Muscle of leg (tissue), 11 donors: Measurements from ENCODE around the gene RAI1. TPM values are rescaled to one million over a fixed set of nuclear protein-coding genes. Genes with fewer than 3 reads are reported as not detected.

Experiments used
- DNase-seq: peaks from one replicate; pipeline ENCODE4 v3.0.0; 2013
- H3K27ac ChIP-seq: one replicate; pipeline ENCODE4 v1.5.1; 2013; ENCODE audit warnings: mild to moderate bottlenecking, low read length, control low read depth
- H3K27me3 ChIP-seq: one replicate; pipeline ENCODE4 v1.6.1; 2013; ENCODE audit warnings: low read length; ENCODE audit not compliant: control insufficient read depth, insufficient read depth
- H3K36me3 ChIP-seq: one replicate; pipeline ENCODE4 v1.6.1; 2013; ENCODE audit warnings: low read length; ENCODE audit not compliant: control insufficient read depth, insufficient read depth
- H3K4me1 ChIP-seq: one replicate; pipeline ENCODE4 v1.6.1; 2013; ENCODE audit warnings: low read length; ENCODE audit not compliant: control insufficient read depth, insufficient read depth
- H3K4me3 ChIP-seq: one replicate; pipeline ENCODE4 v1.5.1; 2013; ENCODE audit warnings: low read length, control low read depth
- H3K9me3 ChIP-seq: replicated peaks from 2 replicates; pipeline ENCODE4 v1.6.1; 2013; ENCODE audit warnings: low read depth, low read length; ENCODE audit not compliant: control insufficient read depth
- WGBS: methylation state at CpG from one replicate; pipeline ENCODE4 v1.1.5; 2013; ENCODE audit warnings: missing lambda C conversion rate; ENCODE audit not compliant: insufficient coverage; 5-methylcytosine and 5-hydroxymethylcytosine counted together
- polyA plus RNA-seq, 8 donors: library from polyadenylated mRNA; unstranded; fragments of 120-200 nt; gene quantifications; one replicate each; pipeline versions ENCODE4 v1.2.1 to v1.2.3, GENCODE V29; 2013; ENCODE audit warnings: inconsistent platforms in 1 of 8, low replicate concordance in 1 of 8; ENCODE audit not compliant: insufficient read length in 8 of 8, insufficient read depth in 1 of 8
- total RNA-seq: library from RNA; stranded (reverse); fragments of 120-200 nt; gene quantifications from one replicate; pipeline ENCODE4 v1.2.4, GENCODE V29; 2013

RAI1 gene
- total and polyA plus RNA-seq, 9 donors, result 7.4 to 25.5 (median 20.7) TPM

- Histone ChIP-seq H3K4me3 (no peak overlapping the region), H3K27ac (peak overlapping the region; percentile 79), H3K4me1 (peaks cover 77% of the 10 kb centered on the region), H3K9me3 (no peaks in the 10 kb centered on the region), H3K36me3 (no peaks in the 10 kb centered on the region), H3K27me3 (no peaks in the 10 kb centered on the region)
- 52% methylated on average over 5 of the region's 7 CpGs for WGBS
- no peak for DNase-seq
Observed at GRCh38 chr17:17784657-17785267, 103.5 kb downstream of the RAI1 start.

GRCh38 chr17:17785407-17785806 is 104.1 kb downstream of the RAI1 start:
- Histone ChIP-seq H3K27ac (no peak overlapping the region), H3K4me3 (no peak overlapping the region), H3K36me3 (no peaks in the 10 kb centered on the region), H3K9me3 (no peaks in the 10 kb centered on the region), H3K4me1 (peaks cover 77% of the 10 kb centered on the region), H3K27me3 (no peaks in the 10 kb centered on the region)
- DNase-seq, result no peak
- 53% methylated on average over 5 of the region's 11 CpGs for WGBS

DNA sequence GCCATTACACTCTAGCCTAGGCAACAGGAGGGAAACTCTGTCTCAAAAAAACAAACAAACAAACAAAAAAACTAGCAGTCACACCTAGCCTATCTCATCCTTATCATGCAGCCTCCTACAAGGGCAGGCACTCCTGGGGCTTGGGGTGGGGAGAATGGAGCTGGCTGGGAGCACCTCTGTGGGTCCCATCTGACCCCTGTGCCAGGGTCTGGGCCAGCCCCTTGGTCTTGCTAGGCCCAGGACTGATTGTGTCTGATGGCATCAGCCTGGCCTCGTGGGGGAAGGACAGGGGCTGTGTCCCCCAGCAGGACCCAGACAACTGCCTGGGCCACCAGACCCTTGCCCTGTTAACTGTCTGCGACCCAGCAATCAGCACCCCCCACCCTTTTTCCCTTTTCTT is 105.7 kb downstream of the RAI1 start:
- Histone ChIP-seq H3K36me3 (no peaks in the 10 kb centered on the region), H3K4me3 (no peak overlapping the region), H3K27me3 (no peaks in the 10 kb centered on the region), H3K4me1 (peaks cover 77% of the 10 kb centered on the region), H3K9me3 (no peaks in the 10 kb centered on the region), H3K27ac (no peak overlapping the region)
- DNase-seq, result no peak
- WGBS, result 83% methylated on average over 1 of the region's 2 CpGs

- Histone ChIP-seq H3K27me3 (no peaks in the 10 kb centered on the region), H3K4me1 (peaks cover 83% of the 10 kb centered on the region), H3K27ac (no peak overlapping the region), H3K9me3 (no peaks in the 10 kb centered on the region), H3K4me3 (no peak overlapping the region), H3K36me3 (no peaks in the 10 kb centered on the region)
- WGBS, result 84% methylated on average over 4 of the region's 7 CpGs
- DNase-seq, result no peak
Observed at GRCh38 chr17:17787568-17787967, 106.3 kb downstream of the RAI1 start.

GRCh38 chr17:17788967-17789366 is 107.7 kb downstream of the RAI1 start:
- 70% methylated on average over 7 of the region's 8 CpGs for WGBS
- H3K36me3 ChIP-seq, result peaks cover 9% of the 10 kb centered on the region
- H3K27me3 ChIP-seq, result no peaks in the 10 kb centered on the region
- H3K9me3 ChIP-seq, result no peaks in the 10 kb centered on the region
- H3K27ac ChIP-seq, result no peak overlapping the region
- H3K4me1 ChIP-seq, result peaks cover 86% of the 10 kb centered on the region
- no peak for DNase-seq
- H3K4me3 ChIP-seq, result no peak overlapping the region

- peaks cover 13% of the 10 kb centered on the region for H3K36me3 ChIP-seq
- 83% methylated on average over 6 of the region's 6 CpGs for WGBS
- no peaks in the 10 kb centered on the region for H3K9me3 ChIP-seq
- H3K4me1 ChIP-seq, result peaks cover 81% of the 10 kb centered on the region
- no peaks in the 10 kb centered on the region for H3K27me3 ChIP-seq
- no peak overlapping the region for H3K4me3 ChIP-seq
- H3K27ac ChIP-seq, result peak overlapping the region; percentile 70
- DNase-seq, result no peak
Observed at GRCh38 chr17:17789410-17789809, 108.2 kb downstream of the RAI1 start.

DNA sequence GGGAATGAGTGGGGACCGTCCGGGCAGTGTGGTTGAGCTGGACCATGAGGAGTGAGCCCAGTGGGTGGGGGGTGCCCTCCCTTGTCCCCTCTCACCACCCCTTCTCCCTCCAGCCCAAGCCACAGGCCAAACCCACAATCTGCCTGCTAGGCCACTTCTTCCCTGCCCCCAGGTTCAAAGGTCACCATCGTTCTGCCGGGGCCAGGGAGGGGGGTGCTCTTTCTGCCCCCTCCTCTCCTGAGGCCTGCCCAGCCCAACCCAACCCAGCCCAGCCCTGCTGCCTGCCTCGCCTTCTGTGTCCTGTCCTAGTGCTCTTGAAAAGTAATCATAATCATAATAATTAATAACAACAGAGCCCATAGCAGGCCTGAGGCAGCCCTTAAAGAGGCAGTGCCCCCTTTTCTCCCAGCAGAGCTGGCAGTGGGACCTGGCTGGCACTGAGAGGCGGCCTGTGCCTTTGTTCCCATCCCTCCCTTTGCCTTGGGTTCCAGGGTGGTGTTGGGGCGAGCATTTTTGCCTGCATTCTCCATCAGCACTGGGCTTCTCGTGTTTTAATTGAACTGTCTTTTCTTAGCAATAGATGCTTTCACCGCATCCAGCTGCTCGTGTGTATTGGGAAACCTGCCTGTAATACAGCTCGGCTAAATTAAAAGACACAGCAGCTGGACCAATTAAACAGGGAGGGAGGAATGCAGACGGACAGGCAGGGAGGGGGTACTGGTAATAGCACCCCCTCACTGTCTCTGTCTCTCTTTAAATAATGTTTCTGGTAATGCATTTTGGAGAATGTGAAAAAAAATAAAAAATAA is 108.8 kb downstream of the RAI1 start:
- Histone ChIP-seq H3K27ac (peak overlapping the region; percentile 70), H3K4me3 (no peak overlapping the region)

DNA sequence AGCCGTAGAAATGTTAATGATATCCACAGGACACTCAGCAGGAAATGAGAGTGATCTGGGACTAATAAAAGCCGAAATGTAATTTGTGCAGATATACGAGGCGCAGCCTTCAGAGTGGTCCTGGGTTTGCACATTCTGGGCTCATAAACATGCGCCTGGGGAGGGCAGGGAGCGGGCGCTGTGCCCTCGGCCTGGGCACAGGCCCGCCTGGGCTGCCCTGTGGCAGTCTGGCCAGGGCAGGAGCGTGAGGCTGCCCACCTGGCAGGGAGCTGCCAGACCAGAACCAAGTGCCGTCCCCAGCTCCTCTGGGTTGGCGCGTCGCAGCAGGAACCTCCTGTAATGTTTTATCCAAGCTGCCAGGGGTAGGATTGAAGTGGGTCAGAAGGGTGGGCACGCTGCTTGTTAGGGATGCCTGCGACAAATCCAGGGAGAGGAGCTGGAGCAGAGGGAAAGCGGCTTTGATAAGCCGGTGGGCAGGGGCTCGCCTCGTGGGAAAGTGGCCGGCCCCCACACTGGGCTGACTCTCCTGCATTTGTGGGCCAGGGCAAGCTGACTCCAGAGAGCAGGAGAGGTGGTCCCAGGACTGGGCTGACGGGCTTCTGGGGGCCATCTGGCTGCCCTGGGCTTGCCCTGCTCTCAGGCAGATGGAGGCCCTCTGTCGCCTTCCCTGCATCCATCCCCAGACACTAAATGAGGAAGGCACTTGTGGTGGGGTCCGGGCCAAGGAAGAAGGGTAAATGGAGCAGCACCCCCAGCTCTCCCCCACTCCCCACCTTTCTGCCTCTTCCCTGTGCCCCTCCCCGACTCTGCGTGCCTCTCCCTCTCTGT is 109.6 kb downstream of the RAI1 start:
- Histone ChIP-seq H3K9me3 (no peaks in the 10 kb centered on the region), H3K4me1 (peaks cover 67% of the 10 kb centered on the region), H3K4me3 (no peak overlapping the region), H3K27me3 (no peaks in the 10 kb centered on the region), H3K36me3 (peaks cover 27% of the 10 kb centered on the region), H3K27ac (peak overlapping the region; percentile 17)
- peak; percentile 69 for DNase-seq
- 44% methylated on average over 17 of the region's 26 CpGs for WGBS

More for the DNA sequence above, 108.8 kb downstream of the RAI1 start:
- no peak for DNase-seq
- Histone ChIP-seq H3K27me3 (no peaks in the 10 kb centered on the region), H3K36me3 (peaks cover 19% of the 10 kb centered on the region), H3K4me1 (peaks cover 75% of the 10 kb centered on the region), H3K9me3 (no peaks in the 10 kb centered on the region)
- WGBS, result 26% methylated on average over 3 of the region's 12 CpGs

GRCh38 chr17:17792037-17792550 is 110.8 kb downstream of the RAI1 start:
- Histone ChIP-seq H3K36me3 (peaks cover 38% of the 10 kb centered on the region), H3K27ac (no peak overlapping the region), H3K9me3 (no peaks in the 10 kb centered on the region), H3K27me3 (no peaks in the 10 kb centered on the region), H3K4me1 (peaks cover 59% of the 10 kb centered on the region), H3K4me3 (no peak overlapping the region)
- WGBS, result 34% methylated on average over 11 of the region's 18 CpGs
- DNase-seq, result no peak
